ENCODE results near the gene IRF2. TPM values are rescaled to one million over a fixed set of nuclear protein-coding genes. Genes with fewer than 3 reads are reported as not detected.

IRF2 gene
- polyA plus RNA-seq, 1 donor from 2014 or later = 105 TPM

GRCh38 chr4:184450045-184450444 is 24.3 kb downstream of the IRF2 start:
- H3K27me3 Mint-ChIP-seq = no peaks in the 10 kb centered on the region
- H3K4me1 Mint-ChIP-seq = peaks cover 72 to 73% (median 73%) of the 10 kb centered on the region in 3 donors
- peak overlapping the region; percentile 40 to 82 (median 50) for H3K27ac Mint-ChIP-seq
- no peaks in the 10 kb centered on the region for H3K9me3 Mint-ChIP-seq
- peaks cover 8% of the 10 kb centered on the region for H3K36me3 Mint-ChIP-seq
- peak overlapping the region in 3 of 4 donors; percentile 7 to 87 (median 69) for H3K4me3 Mint-ChIP-seq

GRCh38 chr4:184448821-184449220 is 25.5 kb downstream of the IRF2 start:
- Mint-ChIP-seq H3K36me3 (peaks cover 8% of the 10 kb centered on the region), H3K9me3 (no peaks in the 10 kb centered on the region), H3K27me3 (no peaks in the 10 kb centered on the region), H3K27ac (peak overlapping the region; percentile 47 to 96 (median 92)), H3K4me1 (peaks cover 74 to 78% (median 78%) of the 10 kb centered on the region in 3 donors), H3K4me3 (peak overlapping the region; percentile 38 to 89 (median 78))

GRCh38 chr4:184448141-184448540 is 26.2 kb downstream of the IRF2 start:
- H3K36me3 Mint-ChIP-seq = peaks cover 8% of the 10 kb centered on the region
- peak overlapping the region in 2 of 3 donors; percentile 33 to 96 for H3K27ac Mint-ChIP-seq
- peak overlapping the region in 1 of 4 donors; percentile 3 for H3K4me3 Mint-ChIP-seq
- no peaks in the 10 kb centered on the region for H3K27me3 Mint-ChIP-seq
- peaks cover 72 to 79% (median 77%) of the 10 kb centered on the region in 3 donors for H3K4me1 Mint-ChIP-seq
- H3K9me3 Mint-ChIP-seq = no peaks in the 10 kb centered on the region

GRCh38 chr4:184447664-184448063 is 26.7 kb downstream of the IRF2 start:
- H3K4me3 Mint-ChIP-seq = peak overlapping the region in 2 of 4 donors; percentile 3 to 45

GRCh38 chr4:184446132-184446658 is 28.2 kb downstream of the IRF2 start:
- Mint-ChIP-seq H3K4me3 (peak overlapping the region in 3 of 4 donors; percentile 47 to 89 (median 56)), H3K27ac (peak overlapping the region; percentile 33 to 88 (median 46)), H3K4me1 (peaks cover 66 to 77% (median 69%) of the 10 kb centered on the region in 3 donors), H3K27me3 (no peaks in the 10 kb centered on the region), H3K36me3 (peaks cover 8% of the 10 kb centered on the region), H3K9me3 (no peaks in the 10 kb centered on the region)

More at GRCh38 chr4:184447664-184448063, 26.7 kb downstream of the IRF2 start:
- peaks cover 8% of the 10 kb centered on the region for H3K36me3 Mint-ChIP-seq
- peaks cover 74 to 81% (median 74%) of the 10 kb centered on the region in 3 donors for H3K4me1 Mint-ChIP-seq
- no peaks in the 10 kb centered on the region for H3K27me3 Mint-ChIP-seq
- peak overlapping the region in 2 of 3 donors; percentile 33 to 83 for H3K27ac Mint-ChIP-seq
- H3K9me3 Mint-ChIP-seq = no peaks in the 10 kb centered on the region

- Mint-ChIP-seq H3K9me3 (no peaks in the 10 kb centered on the region), H3K4me3 (peak overlapping the region in 1 of 4 donors; percentile 82), H3K27ac (peak overlapping the region in 2 of 3 donors; percentile 16 to 71), H3K4me1 (peaks cover 66 to 79% (median 72%) of the 10 kb centered on the region in 3 donors), H3K36me3 (peaks cover 6% of the 10 kb centered on the region), H3K27me3 (no peaks in the 10 kb centered on the region)
Observed at GRCh38 chr4:184444953-184445309, 29.4 kb downstream of the IRF2 start.

GRCh38 chr4:184444215-184444952 is 30.0 kb downstream of the IRF2 start:
- Mint-ChIP-seq H3K4me1 (peaks cover 62 to 73% (median 72%) of the 10 kb centered on the region in 3 donors), H3K27me3 (no peaks in the 10 kb centered on the region), H3K9me3 (no peaks in the 10 kb centered on the region), H3K27ac (peak overlapping the region in 2 of 3 donors; percentile 16 to 71), H3K36me3 (peaks cover 6% of the 10 kb centered on the region), H3K4me3 (peak overlapping the region in 1 of 4 donors; percentile 82)

- Mint-ChIP-seq H3K4me3 (no peak overlapping the region), H3K9me3 (no peaks in the 10 kb centered on the region), H3K27me3 (no peaks in the 10 kb centered on the region), H3K27ac (peak overlapping the region in 1 of 3 donors; percentile 59), H3K4me1 (peaks cover 58 to 69% (median 68%) of the 10 kb centered on the region in 3 donors), H3K36me3 (peaks cover 6% of the 10 kb centered on the region)
Observed at GRCh38 chr4:184443318-184443717, 31.0 kb downstream of the IRF2 start.

- H3K9me3 Mint-ChIP-seq = no peaks in the 10 kb centered on the region
- peaks cover 5% of the 10 kb centered on the region for H3K36me3 Mint-ChIP-seq
- H3K4me3 Mint-ChIP-seq = no peak overlapping the region
- no peaks in the 10 kb centered on the region for H3K27me3 Mint-ChIP-seq
- no peak overlapping the region for H3K27ac Mint-ChIP-seq
- H3K4me1 Mint-ChIP-seq = peaks cover 59 to 70% (median 66%) of the 10 kb centered on the region in 3 donors
Observed at GRCh38 chr4:184442314-184442635, 32.1 kb downstream of the IRF2 start.

GRCh38 chr4:184441461-184442313 is 32.7 kb downstream of the IRF2 start:
- Mint-ChIP-seq H3K36me3 (no peaks in the 10 kb centered on the region), H3K9me3 (no peaks in the 10 kb centered on the region), H3K27ac (no peak overlapping the region), H3K27me3 (no peaks in the 10 kb centered on the region), H3K4me3 (no peak overlapping the region), H3K4me1 (peaks cover 55 to 70% (median 63%) of the 10 kb centered on the region in 3 donors)

- Mint-ChIP-seq H3K27me3 (no peaks in the 10 kb centered on the region), H3K9me3 (no peaks in the 10 kb centered on the region), H3K4me3 (no peak overlapping the region), H3K27ac (peak overlapping the region in 1 of 3 donors; percentile 53), H3K4me1 (peaks cover 50 to 65% (median 59%) of the 10 kb centered on the region in 3 donors), H3K36me3 (no peaks in the 10 kb centered on the region)
Observed at GRCh38 chr4:184440595-184441358, 33.6 kb downstream of the IRF2 start.

GRCh38 chr4:184439856-184440594 is 34.3 kb downstream of the IRF2 start:
- H3K27ac Mint-ChIP-seq = peak overlapping the region in 1 of 3 donors; percentile 59
- no peaks in the 10 kb centered on the region for H3K9me3 Mint-ChIP-seq

GRCh38 chr4:184439386-184439785 is 35.0 kb downstream of the IRF2 start:
- no peaks in the 10 kb centered on the region for H3K36me3 Mint-ChIP-seq
- peaks cover 39 to 60% (median 47%) of the 10 kb centered on the region in 3 donors for H3K4me1 Mint-ChIP-seq
- no peaks in the 10 kb centered on the region for H3K27me3 Mint-ChIP-seq
- H3K9me3 Mint-ChIP-seq = no peaks in the 10 kb centered on the region
- H3K27ac Mint-ChIP-seq = peak overlapping the region in 1 of 3 donors; percentile 59
- peak overlapping the region in 1 of 4 donors; percentile 46 for H3K4me3 Mint-ChIP-seq

More at GRCh38 chr4:184439856-184440594, 34.3 kb downstream of the IRF2 start:
- Mint-ChIP-seq H3K36me3 (no peaks in the 10 kb centered on the region), H3K4me1 (peaks cover 45 to 64% (median 54%) of the 10 kb centered on the region in 3 donors), H3K4me3 (peak overlapping the region in 1 of 4 donors; percentile 46), H3K27me3 (no peaks in the 10 kb centered on the region)

- peak overlapping the region in 1 of 3 donors; percentile 59 for H3K27ac Mint-ChIP-seq
- H3K36me3 Mint-ChIP-seq = no peaks in the 10 kb centered on the region
- H3K9me3 Mint-ChIP-seq = no peaks in the 10 kb centered on the region
- no peak overlapping the region for H3K4me3 Mint-ChIP-seq
- H3K4me1 Mint-ChIP-seq = peaks cover 31 to 58% (median 43%) of the 10 kb centered on the region in 3 donors
- no peaks in the 10 kb centered on the region for H3K27me3 Mint-ChIP-seq
Observed at GRCh38 chr4:184438375-184438774, 36.0 kb downstream of the IRF2 start.

All from IgD-negative memory B cell (primary cell).